Measurements from ENCODE around the gene KLHL3. TPM values are rescaled to one million over a fixed set of nuclear protein-coding genes. Genes with fewer than 3 reads are reported as not detected.

Gene KLHL3
- total and polyA plus RNA-seq, 4 donors = 0.91 to 8.8 (median 3.7) TPM

DNA sequence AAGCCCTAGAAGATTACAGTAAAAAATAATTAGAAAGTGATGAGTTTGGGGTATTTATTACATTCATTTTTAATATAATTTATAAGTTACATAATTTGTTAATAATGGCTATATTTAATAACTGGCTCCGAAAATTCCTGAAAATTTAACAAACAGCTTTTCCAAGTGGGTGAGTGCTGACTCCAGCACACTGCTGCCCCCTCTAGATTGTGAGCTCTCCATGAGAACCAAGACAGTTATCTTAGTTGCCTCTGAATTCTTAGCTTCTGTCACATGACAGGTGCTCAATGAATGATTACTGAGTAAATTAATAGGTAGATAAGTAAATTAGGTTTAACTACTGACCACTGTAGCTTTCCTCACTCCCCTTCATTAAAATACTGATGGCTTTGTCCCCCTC, 7.8 kb downstream of the KLHL3 start (continued):
- TF ChIP-seq, protein P1, sequence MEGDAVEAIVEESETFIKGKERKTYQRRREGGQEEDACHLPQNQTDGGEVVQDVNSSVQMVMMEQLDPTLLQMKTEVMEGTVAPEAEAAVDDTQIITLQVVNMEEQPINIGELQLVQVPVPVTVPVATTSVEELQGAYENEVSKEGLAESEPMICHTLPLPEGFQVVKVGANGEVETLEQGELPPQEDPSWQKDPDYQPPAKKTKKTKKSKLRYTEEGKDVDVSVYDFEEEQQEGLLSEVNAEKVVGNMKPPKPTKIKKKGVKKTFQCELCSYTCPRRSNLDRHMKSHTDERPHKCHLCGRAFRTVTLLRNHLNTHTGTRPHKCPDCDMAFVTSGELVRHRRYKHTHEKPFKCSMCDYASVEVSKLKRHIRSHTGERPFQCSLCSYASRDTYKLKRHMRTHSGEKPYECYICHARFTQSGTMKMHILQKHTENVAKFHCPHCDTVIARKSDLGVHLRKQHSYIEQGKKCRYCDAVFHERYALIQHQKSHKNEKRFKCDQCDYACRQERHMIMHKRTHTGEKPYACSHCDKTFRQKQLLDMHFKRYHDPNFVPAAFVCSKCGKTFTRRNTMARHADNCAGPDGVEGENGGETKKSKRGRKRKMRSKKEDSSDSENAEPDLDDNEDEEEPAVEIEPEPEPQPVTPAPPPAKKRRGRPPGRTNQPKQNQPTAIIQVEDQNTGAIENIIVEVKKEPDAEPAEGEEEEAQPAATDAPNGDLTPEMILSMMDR (IDR thresholded peaks at IDR 0.05; ENCODE audit: low read depth, low read length, missing input control) = no peak
- TF ChIP-seq GABPA (IDR thresholded peaks at IDR 0.05 in 1 of 2, conservative IDR thresholded peaks at IDR 0.05 in 1 of 2) (no peak), FOXA2 (IDR thresholded peaks at IDR 0.05) (no peak), HNF4G (IDR thresholded peaks at IDR 0.05) (no peak)
- TF ChIP-seq, protein P2, sequence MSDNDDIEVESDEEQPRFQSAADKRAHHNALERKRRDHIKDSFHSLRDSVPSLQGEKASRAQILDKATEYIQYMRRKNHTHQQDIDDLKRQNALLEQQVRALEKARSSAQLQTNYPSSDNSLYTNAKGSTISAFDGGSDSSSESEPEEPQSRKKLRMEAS (IDR thresholded peaks at IDR 0.05) = no peak

DNA sequence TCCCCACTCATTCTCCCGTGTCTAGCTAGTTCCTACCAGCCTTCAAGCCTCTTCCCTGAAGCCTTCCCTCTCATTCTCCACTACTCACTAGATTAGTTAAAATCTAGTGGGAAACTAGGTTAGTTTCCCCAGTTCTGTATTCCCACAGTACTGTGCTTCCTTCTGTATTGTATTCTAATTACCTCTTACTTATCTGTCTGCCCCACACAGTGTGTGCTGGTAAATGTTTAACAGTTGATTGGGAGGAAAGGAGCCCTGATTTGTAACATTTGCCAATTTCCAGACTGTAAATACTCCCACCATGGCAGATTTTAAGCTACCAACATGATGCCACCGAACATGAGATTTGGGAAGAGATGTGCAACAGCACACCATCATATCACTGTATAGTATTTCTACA, 8.3 kb downstream of the KLHL3 start:
- TF ChIP-seq TAF1 (conservative IDR thresholded peaks at IDR 0.05) (no peak), HNF4G (IDR thresholded peaks at IDR 0.05) (no peak), GABPA (IDR thresholded peaks at IDR 0.05 in 1 of 2, conservative IDR thresholded peaks at IDR 0.05 in 1 of 2) (no peak), RXRA (IDR thresholded peaks at IDR 0.05) (no peak), NR2F2 (IDR thresholded peaks at IDR 0.05) (no peak), FOXA2 (IDR thresholded peaks at IDR 0.05) (no peak), HNF4A (conservative IDR thresholded peaks at IDR 0.05) (no peak), YY1 (IDR thresholded peaks at IDR 0.05) (no peak), SP1 (IDR thresholded peaks at IDR 0.05) (no peak), FOXA1 (IDR thresholded peaks at IDR 0.05) (no peak), EGR1 (IDR thresholded peaks at IDR 0.05; ENCODE audit: low read depth in 2 of 2) (no peak)
- TF ChIP-seq, protein P2 (IDR thresholded peaks at IDR 0.05) = no peak
- TF ChIP-seq, protein P3, sequence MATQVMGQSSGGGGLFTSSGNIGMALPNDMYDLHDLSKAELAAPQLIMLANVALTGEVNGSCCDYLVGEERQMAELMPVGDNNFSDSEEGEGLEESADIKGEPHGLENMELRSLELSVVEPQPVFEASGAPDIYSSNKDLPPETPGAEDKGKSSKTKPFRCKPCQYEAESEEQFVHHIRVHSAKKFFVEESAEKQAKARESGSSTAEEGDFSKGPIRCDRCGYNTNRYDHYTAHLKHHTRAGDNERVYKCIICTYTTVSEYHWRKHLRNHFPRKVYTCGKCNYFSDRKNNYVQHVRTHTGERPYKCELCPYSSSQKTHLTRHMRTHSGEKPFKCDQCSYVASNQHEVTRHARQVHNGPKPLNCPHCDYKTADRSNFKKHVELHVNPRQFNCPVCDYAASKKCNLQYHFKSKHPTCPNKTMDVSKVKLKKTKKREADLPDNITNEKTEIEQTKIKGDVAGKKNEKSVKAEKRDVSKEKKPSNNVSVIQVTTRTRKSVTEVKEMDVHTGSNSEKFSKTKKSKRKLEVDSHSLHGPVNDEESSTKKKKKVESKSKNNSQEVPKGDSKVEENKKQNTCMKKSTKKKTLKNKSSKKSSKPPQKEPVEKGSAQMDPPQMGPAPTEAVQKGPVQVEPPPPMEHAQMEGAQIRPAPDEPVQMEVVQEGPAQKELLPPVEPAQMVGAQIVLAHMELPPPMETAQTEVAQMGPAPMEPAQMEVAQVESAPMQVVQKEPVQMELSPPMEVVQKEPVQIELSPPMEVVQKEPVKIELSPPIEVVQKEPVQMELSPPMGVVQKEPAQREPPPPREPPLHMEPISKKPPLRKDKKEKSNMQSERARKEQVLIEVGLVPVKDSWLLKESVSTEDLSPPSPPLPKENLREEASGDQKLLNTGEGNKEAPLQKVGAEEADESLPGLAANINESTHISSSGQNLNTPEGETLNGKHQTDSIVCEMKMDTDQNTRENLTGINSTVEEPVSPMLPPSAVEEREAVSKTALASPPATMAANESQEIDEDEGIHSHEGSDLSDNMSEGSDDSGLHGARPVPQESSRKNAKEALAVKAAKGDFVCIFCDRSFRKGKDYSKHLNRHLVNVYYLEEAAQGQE (IDR thresholded peaks at IDR 0.05) = no peak
- TF ChIP-seq, protein P1 (IDR thresholded peaks at IDR 0.05; ENCODE audit: low read depth, low read length, missing input control) = no peak
- TF ChIP-seq, protein P4, sequence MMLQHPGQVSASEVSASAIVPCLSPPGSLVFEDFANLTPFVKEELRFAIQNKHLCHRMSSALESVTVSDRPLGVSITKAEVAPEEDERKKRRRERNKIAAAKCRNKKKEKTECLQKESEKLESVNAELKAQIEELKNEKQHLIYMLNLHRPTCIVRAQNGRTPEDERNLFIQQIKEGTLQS (IDR thresholded peaks at IDR 0.05) = no peak
- TF ChIP-seq, protein P5, sequence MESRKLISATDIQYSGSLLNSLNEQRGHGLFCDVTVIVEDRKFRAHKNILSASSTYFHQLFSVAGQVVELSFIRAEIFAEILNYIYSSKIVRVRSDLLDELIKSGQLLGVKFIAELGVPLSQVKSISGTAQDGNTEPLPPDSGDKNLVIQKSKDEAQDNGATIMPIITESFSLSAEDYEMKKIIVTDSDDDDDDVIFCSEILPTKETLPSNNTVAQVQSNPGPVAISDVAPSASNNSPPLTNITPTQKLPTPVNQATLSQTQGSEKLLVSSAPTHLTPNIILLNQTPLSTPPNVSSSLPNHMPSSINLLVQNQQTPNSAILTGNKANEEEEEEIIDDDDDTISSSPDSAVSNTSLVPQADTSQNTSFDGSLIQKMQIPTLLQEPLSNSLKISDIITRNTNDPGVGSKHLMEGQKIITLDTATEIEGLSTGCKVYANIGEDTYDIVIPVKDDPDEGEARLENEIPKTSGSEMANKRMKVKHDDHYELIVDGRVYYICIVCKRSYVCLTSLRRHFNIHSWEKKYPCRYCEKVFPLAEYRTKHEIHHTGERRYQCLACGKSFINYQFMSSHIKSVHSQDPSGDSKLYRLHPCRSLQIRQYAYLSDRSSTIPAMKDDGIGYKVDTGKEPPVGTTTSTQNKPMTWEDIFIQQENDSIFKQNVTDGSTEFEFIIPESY (IDR thresholded peaks at IDR 0.05) = no peak
- H3K4me1 ChIP-seq (ENCODE audit: control insufficient read depth in 4 of 4, insufficient read depth in 4 of 4, low read length in 3 of 4) = peaks cover 2 to 34% (median 21%) of the 10 kb centered on the region in 4 donors

More for the DNA sequence above, 8.3 kb downstream of the KLHL3 start:
- no peak overlapping the region for H3K4me3 ChIP-seq (ENCODE audit: low read depth in 1 of 3, low read length in 3 of 3)
- no peak overlapping the region for H3K27ac ChIP-seq (ENCODE audit: low read depth in 1 of 2, low read length in 2 of 2)
- H3K9ac ChIP-seq (ENCODE audit: low read depth in 1 of 2, low read length in 2 of 2) = no peak overlapping the region
- no peak for DNase-seq (ENCODE audit: low spot score)
- no peaks in the 10 kb centered on the region for H3K27me3 ChIP-seq (ENCODE audit: control insufficient read depth in 4 of 4, insufficient read depth in 4 of 4, low read length in 3 of 4)
- no peaks in the 10 kb centered on the region for H3K9me3 ChIP-seq (ENCODE audit: control insufficient read depth in 4 of 4, low read length in 3 of 4)
- H3K36me3 ChIP-seq (ENCODE audit: control insufficient read depth in 4 of 4, insufficient read depth in 3 of 4, low read depth in 1 of 4, low read length in 3 of 4) = no peaks in the 10 kb centered on the region
- WGBS = 82% methylated on average over 2 of the region's 2 CpGs

Measured in liver (tissue), 9 donors.